NK-92 (cell line): Measurements from ENCODE around the gene COLEC12.

ENCODE experiments used
- DNase-seq: peaks from one replicate; lab custom pipeline; 2025; ENCODE audit not compliant: unreplicated experiment; lab: John Stamatoyannopoulos, UW

Gene COLEC12

GRCh38 chr18:475202-476031 is 25.1 kb downstream of the COLEC12 start:
- DNase-seq: no peak

DNA sequence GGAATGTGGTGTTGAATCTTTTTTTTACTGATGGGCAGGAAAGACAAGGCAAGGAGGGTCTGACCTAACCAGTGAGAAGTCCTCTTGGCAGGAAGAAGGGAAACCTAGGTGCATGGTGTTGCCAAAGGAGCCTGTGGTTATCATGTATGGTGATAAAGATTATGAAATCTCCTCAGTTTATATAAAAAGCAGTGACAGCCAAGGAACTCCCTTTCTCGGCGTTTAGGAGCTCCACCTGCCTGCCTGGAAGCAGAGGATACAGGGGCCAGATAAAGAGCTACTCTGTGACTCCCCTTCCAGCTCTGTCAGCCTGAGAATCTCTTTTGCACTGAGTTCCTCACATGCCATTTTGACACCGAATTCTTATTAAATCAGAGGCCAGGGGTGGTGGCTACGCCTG is 26.1 kb downstream of the COLEC12 start:
- DNase-seq: no peak

DNA sequence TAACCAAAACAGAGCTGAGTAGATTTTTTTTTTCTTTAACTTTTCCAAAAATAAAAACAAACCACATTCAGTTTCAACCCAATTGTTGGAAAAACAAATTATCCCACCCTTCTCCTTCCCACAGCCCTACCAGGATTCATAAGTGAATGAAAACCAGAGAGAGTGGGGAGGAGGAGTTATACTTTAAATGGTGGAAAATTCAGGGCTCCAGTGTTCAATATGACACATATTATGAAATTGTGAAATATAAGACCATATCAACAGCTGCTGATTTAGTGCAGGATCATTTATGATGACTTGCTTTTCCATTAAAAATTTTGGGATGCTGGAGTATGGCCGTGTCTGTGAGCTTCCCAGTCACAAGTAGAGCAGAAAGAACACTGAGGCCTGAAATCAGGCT is 26.7 kb downstream of the COLEC12 start:
- DNase-seq: no peak

DNA sequence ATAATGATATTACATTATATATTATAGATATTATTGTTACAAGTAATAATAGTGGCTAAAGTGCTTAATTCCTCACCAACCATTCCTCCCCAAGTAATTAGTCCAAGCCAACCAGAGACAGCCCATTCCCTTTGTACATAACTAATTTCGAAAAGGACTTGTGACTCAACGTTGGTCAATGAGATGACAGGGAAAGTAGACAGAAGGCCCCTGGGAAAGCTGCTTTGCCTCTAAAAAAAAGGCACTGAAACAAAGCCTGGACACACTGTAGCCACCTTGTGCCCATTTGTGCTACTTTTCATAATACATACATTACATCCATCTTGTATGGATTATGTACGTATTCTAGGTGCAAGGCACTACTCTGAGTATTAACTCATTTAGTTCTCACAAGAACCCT is 28.8 kb downstream of the COLEC12 start:
- no peak for DNase-seq

GRCh38 chr18:470661-471501 is 29.6 kb downstream of the COLEC12 start:
- no peak for DNase-seq

DNA sequence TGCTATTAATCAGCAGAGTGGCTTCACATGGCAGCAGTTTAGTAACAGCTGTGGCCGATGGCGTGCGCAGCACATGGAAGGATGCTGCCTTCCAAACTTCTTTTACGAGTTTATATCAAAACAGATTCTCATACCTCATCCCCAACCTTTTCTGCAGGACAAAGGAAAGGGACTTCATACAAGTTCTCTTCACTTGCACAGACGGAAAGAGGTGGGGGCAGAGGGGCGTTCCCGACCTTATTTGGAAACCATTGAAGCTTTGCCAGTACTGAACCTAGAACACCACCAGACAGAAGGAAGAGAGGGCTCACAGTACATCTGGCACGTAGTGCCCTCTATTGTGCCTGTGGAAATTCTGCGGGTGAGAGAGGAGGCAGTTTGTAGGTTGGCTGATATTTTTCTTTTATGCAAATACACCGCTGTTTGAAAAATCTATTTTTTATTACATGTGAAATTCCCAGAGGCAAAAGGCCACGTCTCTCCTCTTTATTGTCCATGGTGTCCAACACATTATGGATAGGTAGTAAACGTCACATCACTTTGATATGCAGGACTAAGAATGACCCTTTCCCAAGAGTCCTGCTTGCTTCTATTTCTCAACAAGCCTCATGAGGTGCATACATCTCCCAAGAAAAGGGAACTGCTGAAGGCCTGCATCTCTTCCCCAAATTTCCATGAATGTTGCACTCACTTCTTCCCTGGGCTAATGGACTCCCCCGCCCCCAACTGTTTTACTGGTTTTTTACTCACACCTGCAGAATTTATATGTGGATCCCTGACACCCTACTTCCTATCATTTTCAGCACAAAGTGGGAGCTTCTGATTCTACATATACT is 31.3 kb downstream of the COLEC12 start:
- no peak for DNase-seq

- DNase-seq: no peak
These were observed 36.5 kb downstream of the COLEC12 start for GRCh38 chr18:463827-464541.

GRCh38 chr18:463403-463802 is 37.1 kb downstream of the COLEC12 start:
- DNase-seq: no peak

- no peak for DNase-seq
These were observed 38.7 kb downstream of the COLEC12 start for GRCh38 chr18:461762-462161.

DNA sequence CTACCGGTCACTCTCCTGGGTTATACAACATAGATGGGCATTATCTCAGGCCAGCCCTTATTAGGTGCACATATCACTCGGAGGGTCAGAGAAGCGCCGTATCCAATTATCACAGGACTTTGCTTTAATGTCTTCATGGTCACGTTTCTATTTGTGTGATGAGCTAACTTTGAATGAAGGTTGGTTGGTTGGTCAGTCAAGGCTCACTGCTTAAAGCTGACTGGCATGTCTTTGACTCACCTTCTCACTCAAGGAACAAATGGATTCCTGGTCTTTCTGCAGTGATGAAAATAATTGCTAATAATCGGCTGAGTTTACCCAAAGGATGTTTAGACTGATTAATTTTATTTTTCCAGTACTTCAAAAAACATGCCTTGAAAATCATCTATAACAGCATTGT is 39.7 kb downstream of the COLEC12 start:
- DNase-seq: no peak

- no peak for DNase-seq
These were observed 40.5 kb downstream of the COLEC12 start for GRCh38 chr18:459814-460593.

DNA sequence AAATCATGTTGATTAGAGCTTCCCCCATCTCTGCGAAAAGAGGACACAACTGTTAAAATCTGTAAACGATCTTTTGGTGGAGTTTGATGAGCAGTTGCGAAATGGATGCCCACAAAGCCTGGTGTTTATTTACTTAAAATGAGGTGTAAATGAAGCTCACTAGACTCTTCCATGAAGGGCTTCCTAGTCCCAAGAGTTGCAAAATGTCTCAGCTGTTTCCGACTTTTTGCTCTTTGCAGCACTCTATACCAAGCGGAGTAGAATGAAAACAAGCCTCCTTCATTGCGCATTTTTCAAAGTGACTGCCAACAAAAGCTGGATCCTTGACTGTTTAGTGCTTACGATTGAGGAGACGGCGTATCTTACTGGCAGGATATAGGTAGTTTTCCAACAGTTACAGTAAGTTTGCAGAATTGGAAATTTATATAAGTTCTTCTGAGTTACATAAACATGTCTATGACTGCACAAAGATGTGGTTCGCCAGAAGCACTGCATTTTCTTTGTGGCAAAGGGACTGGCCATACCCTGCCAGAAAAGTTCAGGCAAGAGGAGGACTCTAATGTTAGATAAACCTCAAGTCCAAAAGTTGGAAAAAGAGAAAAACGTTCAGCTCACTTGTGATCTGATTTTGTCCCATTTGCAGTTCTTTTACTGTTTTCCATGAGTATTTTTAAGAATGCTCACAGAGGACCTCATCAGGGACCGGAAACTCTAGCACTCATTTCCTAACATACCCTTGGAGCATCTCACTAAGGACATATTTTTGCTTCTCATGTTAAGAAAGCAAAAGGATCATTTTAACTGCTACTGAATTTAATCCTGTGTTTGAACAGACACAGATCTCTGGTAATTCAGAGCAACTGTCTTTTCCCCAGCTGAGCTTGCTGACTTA is 42.7 kb downstream of the COLEC12 start:
- no peak for DNase-seq

DNA sequence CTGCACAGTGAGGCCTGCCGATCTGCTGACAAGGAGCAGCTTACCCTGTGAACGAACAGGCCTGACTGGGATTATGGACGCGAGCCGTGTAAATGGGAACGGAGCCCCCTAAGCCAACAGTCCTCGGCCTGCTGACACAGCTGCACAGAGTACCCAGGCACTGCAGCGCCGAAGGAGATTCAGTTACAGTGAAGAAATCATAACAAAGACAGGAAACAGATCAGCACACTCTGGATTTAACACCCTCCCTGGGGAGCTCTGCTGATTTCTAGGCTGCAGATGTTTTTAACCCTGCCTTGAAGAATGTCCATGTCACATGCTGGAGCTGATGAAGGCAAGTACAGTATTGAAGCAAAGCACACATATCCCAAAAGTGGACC is 43.4 kb downstream of the COLEC12 start:
- no peak for DNase-seq

GRCh38 chr18:456361-457139 is 44.0 kb downstream of the COLEC12 start:
- no peak for DNase-seq

DNA sequence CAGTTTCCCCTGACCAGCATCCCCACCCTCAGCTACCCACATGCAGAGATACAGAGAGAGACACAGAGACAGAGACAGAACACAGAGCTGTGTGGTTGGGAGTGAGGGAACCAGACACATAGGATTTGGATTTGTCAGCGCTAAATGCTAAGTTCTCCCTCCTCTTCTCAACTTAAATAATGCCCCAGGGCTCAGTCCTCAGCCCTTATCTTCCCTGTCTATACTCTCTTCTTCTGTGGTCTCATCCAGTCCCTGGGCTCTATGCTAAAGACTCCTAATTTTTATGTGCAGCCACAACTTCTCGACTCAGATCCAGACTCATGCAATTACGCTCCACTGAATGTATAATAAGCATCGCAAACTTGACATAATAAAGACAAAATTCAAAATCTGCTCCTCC is 47.1 kb downstream of the COLEC12 start:
- no peak for DNase-seq

DNA sequence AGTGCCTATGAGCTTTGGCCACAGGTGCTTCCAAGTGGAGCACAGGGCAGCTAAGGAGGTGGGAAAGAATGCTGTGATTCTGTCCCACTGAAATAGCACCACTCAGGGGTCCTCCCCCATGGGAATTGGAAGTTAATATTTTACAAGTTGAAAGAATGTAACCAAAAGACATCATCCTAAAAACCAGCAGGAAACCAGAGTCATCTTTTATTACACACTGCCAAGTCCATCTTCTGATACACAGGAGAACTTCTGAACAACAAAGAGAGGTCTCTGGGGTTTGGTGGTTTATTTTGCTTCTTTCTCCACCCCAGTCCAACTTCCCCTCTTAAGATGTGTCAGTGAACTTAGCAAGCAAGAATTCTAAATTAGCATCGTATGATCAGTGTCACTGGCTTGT is 47.7 kb downstream of the COLEC12 start:
- no peak for DNase-seq

- no peak for DNase-seq
These were observed 51.1 kb downstream of the COLEC12 start for GRCh38 chr18:449374-449773.

- no peak for DNase-seq
These were observed 52.2 kb downstream of the COLEC12 start for GRCh38 chr18:448116-448790.
